Dedifferentiated amniotic fluid mesenchymal stem cell (primary cell): ENCODE results near the gene PCDHA8.
"Not testable (repeated sequence)": the region's sequence is repeated elsewhere in the genome, so short reads cannot be mapped to it uniquely, and the experiment has no call there.

Source experiments
- DNase-seq: peaks from one replicate; pipeline ENCODE4 v3.0.0-alpha.2; 2016; ENCODE audit errors: extremely low spot score

Gene PCDHA8

DNA sequence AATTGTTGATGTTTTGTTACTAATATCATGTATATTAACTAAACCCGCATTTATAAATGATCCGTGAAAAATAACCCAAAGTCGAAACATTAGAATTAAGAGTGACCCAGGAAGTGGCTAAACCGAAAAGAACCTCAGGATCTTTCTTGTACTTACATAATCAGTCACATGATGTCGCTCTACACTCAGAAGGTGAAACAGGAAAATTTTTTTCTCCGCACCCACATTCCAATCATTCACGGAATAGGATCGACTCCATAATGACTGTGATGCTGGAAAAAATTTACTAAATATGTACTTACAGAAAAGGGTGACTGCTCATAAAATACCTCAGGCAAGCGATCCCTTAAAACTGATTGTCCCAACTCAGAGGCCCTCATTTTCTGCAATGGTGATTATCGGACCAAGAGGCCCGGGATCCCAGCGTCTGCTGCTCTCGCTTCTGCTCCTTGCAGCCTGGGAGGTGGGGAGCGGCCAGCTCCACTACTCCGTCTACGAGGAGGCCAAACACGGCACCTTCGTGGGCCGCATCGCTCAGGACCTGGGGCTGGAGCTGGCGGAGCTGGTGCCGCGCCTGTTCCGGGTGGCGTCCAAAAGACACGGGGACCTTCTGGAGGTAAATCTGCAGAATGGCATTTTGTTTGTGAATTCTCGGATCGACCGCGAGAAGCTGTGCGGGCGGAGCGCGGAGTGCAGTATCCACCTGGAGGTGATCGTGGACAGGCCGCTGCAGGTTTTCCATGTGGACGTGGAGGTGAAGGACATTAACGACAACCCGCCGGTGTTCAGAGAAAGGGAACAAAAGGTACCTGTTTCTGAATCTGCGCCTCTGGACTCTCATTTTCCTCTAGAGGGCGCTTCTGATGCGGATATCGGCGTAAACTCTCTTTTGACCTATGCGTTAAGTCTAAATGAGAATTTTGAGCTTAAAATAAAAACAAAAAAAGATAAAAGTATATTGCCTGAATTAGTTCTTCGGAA lies 34.4 kb downstream of the PCDHA8 start, which contains the start of gene PCDHA12:
Gene PCDHA12, plus strand, starts transcription at position 224 of the 981 bp plus-strand sequence. Its CDS starts 165 bp downstream, at position 389.
- DNase-seq: no peak

DNA sequence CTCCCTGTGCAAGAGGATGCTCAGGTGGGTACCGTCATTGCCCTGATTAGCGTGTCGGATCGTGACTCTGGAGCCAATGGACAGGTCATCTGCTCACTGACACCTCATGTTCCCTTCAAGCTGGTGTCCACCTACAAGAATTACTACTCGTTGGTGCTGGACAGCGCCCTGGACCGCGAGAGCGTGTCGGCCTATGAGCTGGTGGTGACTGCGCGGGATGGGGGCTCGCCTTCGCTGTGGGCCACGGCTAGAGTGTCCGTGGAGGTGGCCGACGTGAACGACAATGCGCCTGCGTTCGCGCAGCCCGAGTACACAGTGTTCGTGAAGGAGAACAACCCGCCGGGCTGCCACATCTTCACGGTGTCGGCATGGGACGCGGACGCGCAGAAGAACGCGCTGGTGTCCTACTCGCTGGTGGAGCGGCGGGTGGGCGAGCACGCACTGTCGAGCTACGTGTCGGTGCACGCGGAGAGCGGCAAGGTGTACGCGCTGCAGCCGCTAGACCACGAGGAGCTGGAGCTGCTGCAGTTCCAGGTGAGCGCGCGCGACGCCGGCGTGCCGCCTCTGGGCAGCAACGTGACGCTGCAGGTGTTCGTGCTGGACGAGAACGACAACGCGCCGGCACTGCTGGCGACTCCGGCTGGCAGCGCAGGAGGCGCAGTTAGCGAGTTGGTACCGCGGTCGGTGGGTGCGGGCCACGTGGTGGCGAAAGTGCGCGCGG lies 35.7 kb downstream of the PCDHA8 start:
- DNase-seq: not testable (repeated sequence)

DNA sequence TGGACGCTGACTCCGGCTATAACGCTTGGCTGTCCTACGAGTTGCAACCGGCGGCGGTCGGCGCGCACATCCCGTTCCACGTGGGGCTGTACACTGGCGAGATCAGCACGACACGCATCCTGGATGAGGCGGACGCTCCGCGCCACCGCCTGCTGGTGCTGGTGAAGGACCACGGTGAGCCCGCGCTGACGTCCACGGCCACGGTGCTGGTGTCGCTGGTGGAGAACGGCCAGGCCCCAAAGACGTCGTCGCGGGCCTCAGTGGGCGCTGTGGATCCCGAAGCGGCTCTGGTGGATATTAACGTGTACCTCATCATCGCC lies 36.2 kb downstream of the PCDHA8 start:
- no peak for DNase-seq

DNA sequence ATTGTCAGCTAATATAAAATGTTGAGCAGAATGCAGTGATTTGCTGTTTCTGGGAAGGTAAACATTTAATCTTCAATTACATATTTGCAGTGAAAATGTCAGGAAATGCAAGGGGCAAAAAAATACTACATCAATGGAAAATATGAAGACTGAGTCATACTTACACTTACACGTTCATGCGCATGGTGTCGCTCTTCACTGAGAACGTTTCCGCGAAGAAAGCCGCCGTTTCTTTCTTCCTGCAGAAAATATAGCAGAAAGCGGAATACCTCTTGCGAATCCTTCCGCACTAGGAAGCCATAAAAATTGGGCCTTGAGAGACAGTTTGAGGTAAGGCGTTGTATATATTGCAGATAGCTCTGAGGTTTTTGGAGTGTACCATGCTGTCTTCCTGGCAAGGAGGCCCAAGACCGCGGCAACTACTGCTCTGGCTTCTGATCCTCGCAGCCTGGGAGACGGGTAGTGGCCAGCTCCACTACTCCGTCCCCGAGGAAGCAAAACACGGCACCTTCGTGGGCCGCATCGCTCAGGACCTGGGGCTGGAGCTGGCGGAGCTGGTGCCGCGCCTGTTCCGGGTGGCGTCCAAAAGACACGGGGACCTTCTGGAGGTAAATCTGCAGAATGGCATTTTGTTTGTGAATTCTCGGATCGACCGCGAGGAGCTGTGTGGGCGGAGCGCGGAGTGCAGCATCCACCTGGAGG lies 41.1 kb downstream of the PCDHA8 start, which contains the start of gene PCDHA13:
Gene PCDHA13, plus strand, starts transcription at position 236 of the 702 bp plus-strand sequence. Its CDS starts 145 bp downstream, at position 381.
- no peak for DNase-seq

DNA sequence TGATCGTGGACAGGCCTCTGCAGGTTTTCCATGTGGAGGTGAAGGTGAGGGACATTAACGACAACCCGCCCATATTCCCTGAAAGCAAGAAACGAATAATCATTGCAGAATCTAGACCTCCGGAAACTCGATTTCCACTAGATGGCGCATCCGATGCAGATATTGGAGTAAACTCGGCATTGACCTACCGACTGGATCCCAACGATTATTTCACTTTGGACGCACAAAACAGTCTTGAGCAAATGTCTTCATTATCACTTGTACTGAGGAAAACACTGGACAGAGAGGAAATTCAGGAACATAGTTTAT lies 41.6 kb downstream of the PCDHA8 start:
- no peak for DNase-seq

DNA sequence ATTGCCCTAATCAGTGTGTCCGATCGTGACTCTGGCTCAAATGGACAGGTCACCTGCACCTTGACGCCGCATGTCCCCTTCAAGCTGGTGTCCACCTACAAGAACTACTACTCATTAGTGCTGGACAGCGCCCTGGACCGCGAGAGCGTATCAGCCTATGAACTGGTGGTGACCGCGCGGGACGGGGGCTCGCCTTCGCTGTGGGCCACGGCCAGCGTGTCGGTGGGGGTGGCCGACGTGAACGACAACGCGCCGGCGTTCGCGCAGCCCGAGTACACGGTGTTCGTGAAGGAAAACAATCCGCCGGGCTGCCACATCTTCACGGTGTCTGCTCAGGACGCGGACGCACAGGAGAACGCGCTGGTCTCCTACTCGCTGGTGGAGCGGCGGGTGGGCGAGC lies 42.4 kb downstream of the PCDHA8 start:
- DNase-seq: no peak

DNA sequence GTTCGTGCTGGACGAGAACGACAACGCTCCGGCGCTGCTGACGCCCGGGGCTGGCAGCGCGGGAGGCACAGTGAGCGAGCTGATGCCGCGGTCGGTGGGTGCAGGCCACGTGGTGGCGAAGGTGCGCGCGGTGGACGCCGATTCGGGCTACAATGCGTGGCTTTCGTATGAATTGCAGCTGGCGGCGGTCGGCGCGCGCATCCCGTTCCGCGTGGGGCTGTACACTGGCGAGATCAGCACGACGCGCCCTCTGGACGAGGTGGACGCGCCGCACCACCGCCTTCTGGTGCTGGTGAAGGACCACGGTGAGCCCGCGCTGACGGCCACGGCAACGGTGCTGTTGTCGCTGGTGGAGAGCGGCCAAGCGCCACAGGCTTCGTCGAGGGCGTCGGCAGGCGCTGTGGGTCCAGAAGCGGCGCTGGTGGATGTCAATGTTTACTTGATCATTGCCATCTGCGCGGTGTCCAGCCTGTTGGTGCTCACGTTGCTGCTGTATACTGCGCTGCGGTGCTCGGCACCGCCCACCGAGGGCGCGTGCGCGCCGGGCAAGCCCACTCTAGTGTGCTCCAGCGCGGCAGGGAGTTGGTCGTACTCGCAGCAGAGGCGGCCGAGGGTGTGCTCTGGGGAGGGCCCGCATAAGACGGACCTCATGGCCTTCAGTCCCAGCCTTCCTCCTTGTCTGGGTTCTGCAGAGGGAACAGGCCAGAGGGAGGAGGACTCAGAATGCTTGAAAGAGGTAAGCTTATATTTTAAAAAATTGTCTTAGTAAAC lies 43.1 kb downstream of the PCDHA8 start:
- no peak for DNase-seq
